OCI-LY7 (cell line): Measurements from ENCODE around the gene LINGO4. TPM values are rescaled to one million over a fixed set of nuclear protein-coding genes. Genes with fewer than 3 reads are reported as not detected.

Source experiments
- Bru-seq: library from RNA; stranded (reverse); fragments of 400-500 nt; gene quantifications from one replicate; lab custom pipeline; 2021; lab: Mats Ljungman, UMichigan
- BruChase-seq, 2 experiments: library from RNA; stranded (reverse); fragments of 400-500 nt; gene quantifications; one replicate each; lab custom pipeline; 2021; lab: Mats Ljungman, UMichigan
- BruUV-seq: library from RNA; stranded (reverse); fragments of 400-500 nt; replicated peaks from 2 replicates; lab custom pipeline; 2021; lab: Mats Ljungman, UMichigan
- CTCF ChIA-PET: fragments of 300-600 bp; sonication (Branson Sonifier 250); formaldehyde crosslinking; loops from one replicate; lab custom pipeline; 2022; ENCODE audit warnings: antibody characterized with exemption; ENCODE audit not compliant: unreplicated experiment; lab: Charles Lee
- POLR2A ChIA-PET: fragments of 300-600 bp; sonication (Branson Sonifier 250); formaldehyde crosslinking; loops from one replicate; lab custom pipeline; 2022; ENCODE audit warnings: antibody characterized with exemption; lab: Charles Lee
- DNase-seq: peaks from one replicate; pipeline ENCODE4 v3.0.0-alpha.2; 2015; ENCODE audit warnings: low spot score
- H2AFZ ChIP-seq: fragments of 200-600 bp; sonication (generic), shearing (Covaris generic); 2 replicates; pipeline ENCODE4 v1.6.1; 2014; ENCODE audit warnings: mild to moderate bottlenecking, antibody characterized with exemption, low read length, moderate library complexity
- H3K27ac ChIP-seq: fragments of 200-600 bp; sonication (generic); 2 replicates; pipeline ENCODE4 v1.5.1; 2014; ENCODE audit warnings: mixed run types, low read depth, mild to moderate bottlenecking, moderate library complexity, low read length, inconsistent platforms; ENCODE audit not compliant: poor library complexity, severe bottlenecking
- H3K36me3 ChIP-seq: fragments of 200-600 bp; sonication (generic); 2 replicates; pipeline ENCODE4 v1.6.1; 2014; ENCODE audit warnings: mild to moderate bottlenecking, antibody characterized with exemption, low read length, moderate library complexity, mixed read lengths; ENCODE audit not compliant: insufficient read depth
- H3K4me1 ChIP-seq: fragments of 200-600 bp; sonication (generic); 2 replicates; pipeline ENCODE4 v1.5.1; 2014; ENCODE audit warnings: mild to moderate bottlenecking, low read length; ENCODE audit not compliant: insufficient read depth, poor library complexity, severe bottlenecking
- H3K4me2 ChIP-seq: fragments of 200-600 bp; sonication (generic); 2 replicates; pipeline ENCODE4 v1.6.1; 2014; ENCODE audit warnings: mild to moderate bottlenecking, low read length
- H3K4me3 ChIP-seq: fragments of 200-600 bp; sonication (generic); 2 replicates; pipeline ENCODE4 v1.5.1; 2014; ENCODE audit warnings: mild to moderate bottlenecking, low read depth, low read length; ENCODE audit not compliant: poor library complexity, severe bottlenecking
- H3K79me2 ChIP-seq: fragments of 200-600 bp; sonication (generic); 2 replicates; pipeline ENCODE4 v1.6.1; 2016; ENCODE audit warnings: low read depth, mild to moderate bottlenecking, low read length, moderate library complexity, mixed read lengths; ENCODE audit not compliant: insufficient read depth
- H3K9me2 ChIP-seq: fragments of 200-600 bp; sonication (generic); 2 replicates; pipeline ENCODE4 v1.6.1; 2016; ENCODE audit warnings: mild to moderate bottlenecking, low read length, mixed read lengths; ENCODE audit not compliant: insufficient read depth
- H3K9me3 ChIP-seq: fragments of 200-600 bp; sonication (generic); 2 replicates; pipeline ENCODE4 v1.6.1; 2014; ENCODE audit warnings: mild to moderate bottlenecking, mixed run types, low read length, mixed read lengths
- H4K20me1 ChIP-seq: fragments of 200-600 bp; sonication (generic); 2 replicates; pipeline ENCODE4 v1.6.1; 2014; ENCODE audit warnings: mild to moderate bottlenecking, antibody characterized with exemption, low read length, moderate library complexity, mixed read lengths; ENCODE audit not compliant: insufficient read depth
- CTCF ChIP-seq: fragments of 200-600 bp; sonication (generic); conservative IDR thresholded peaks from 2 replicates; pipeline ENCODE4 v1.5.1; 2014; ENCODE audit warnings: mild to moderate bottlenecking, antibody characterized with exemption, low read length, moderate library complexity, mixed read lengths
- EZH2phosphoT487 ChIP-seq: fragments of 200-600 bp; sonication (generic); IDR thresholded peaks from 2 replicates; pipeline ENCODE4 v1.6.1; 2018; ENCODE audit warnings: low read depth, borderline replicate concordance, mild to moderate bottlenecking, mixed run types, antibody characterized with exemption, low read length, moderate library complexity, mixed read lengths
- intact Hi-C: fragments of 100-400 bp; cut with micrococcal nuclease; formaldehyde crosslinking; loops from one replicate; pipeline ENCODE4 v1.10.0; 2022; ENCODE audit not compliant: unreplicated experiment
- long read RNA-seq: library from polyadenylated mRNA; stranded (forward); transcript quantifications from one replicate; pipeline ENCODE4 v2.0.0, GENCODE V29; 2022
- total RNA-seq, 2 experiments: library from RNA; depleted of rRNA in 1 of 2; stranded (reverse); fragments of >200 nt in 1 of 2; shearing (Covaris generic) in 1 of 2; gene quantifications; 2 replicates each; pipeline ENCODE4 v1.2.3, GENCODE V29; 2014 to 2022

Gene LINGO4
- total RNA-seq (2014; rRNA removed; shearing (Covaris generic)) (not detected in 2 replicates), total RNA-seq (2022) (not detected in 2 replicates), Bru-seq, nascent RNA (not detected), BruChase-seq, experiment 1, labeled RNA remaining after a 6-hour chase (not detected), BruChase-seq, experiment 2, labeled RNA remaining after a 2-hour chase (not detected)
- long read RNA-seq, result 0 reads

GRCh38 chr1:151805066-151805820 is at the start of gene LINGO4:
LINGO4 (minus strand) TSS chr1:151805419; CDS start chr1:151802704, 2,715 bp downstream.
- no peak within 1 kb of the TSS for H3K4me3 ChIP-seq
- ChIA-PET CTCF (no interaction called here), POLR2A (interaction anchor here (1.5 kb wide), 1 partner anchor 16 kb away, joined by 3 read pairs; no protein-coding TSS in a partner anchor)
- H3K4me1 ChIP-seq, result peaks cover 8% of the 10 kb centered on the region
- H3K79me2 ChIP-seq, result no peaks in the 10 kb centered on the region
- no peaks in the 10 kb centered on the region for H3K9me3 ChIP-seq
- intact Hi-C loops, result no loop called here
- BruUV-seq, result no TSS peak
- no peak within 1 kb of the TSS for H3K27ac ChIP-seq
- H3K9me2 ChIP-seq, result no peaks in the 10 kb centered on the region
- no peak within 1 kb of the TSS for H2AFZ ChIP-seq
- no peaks in the 10 kb centered on the region for H3K36me3 ChIP-seq
- no peak for TF ChIP-seq CTCF
- no peak for TF ChIP-seq EZH2phosphoT487
- no peaks in the 10 kb centered on the region for H4K20me1 ChIP-seq
- DNase-seq, result no peak
- H3K4me2 ChIP-seq, result no peak within 1 kb of the TSS

- no peak for TF ChIP-seq EZH2phosphoT487
- TF ChIP-seq CTCF, result no peak
- H3K27ac ChIP-seq, result no peak overlapping the region
- peaks cover 3% of the 10 kb centered on the region for H3K4me1 ChIP-seq
- H2AFZ ChIP-seq, result no peak overlapping the region
- DNase-seq, result no peak
- no TSS peak for BruUV-seq
- no peaks in the 10 kb centered on the region for H4K20me1 ChIP-seq
- H3K36me3 ChIP-seq, result no peaks in the 10 kb centered on the region
- no peak overlapping the region for H3K4me2 ChIP-seq
- ChIA-PET POLR2A (no interaction called here), CTCF (no interaction called here)
- no peaks in the 10 kb centered on the region for H3K9me2 ChIP-seq
- intact Hi-C loops, result no loop called here
- H3K4me3 ChIP-seq, result no peak overlapping the region
- H3K79me2 ChIP-seq, result no peaks in the 10 kb centered on the region
- H3K9me3 ChIP-seq, result no peaks in the 10 kb centered on the region
These were observed 49.4 kb upstream of the LINGO4 start for GRCh38 chr1:151854658-151855057.
